ENCODE measurements around the gene CHRNA10.
A peak's percentile ranks its signal among the peaks of the same experiment; 100 is the strongest.

Gene CHRNA10

GRCh38 chr11:3671334-3672254, at the start of gene CHRNA10:
CHRNA10 (minus strand) TSS chr11:3671384; CDS start chr11:3671312, 72 bp downstream.
- TF ChIP-seq POLR2A (IDR thresholded peaks at IDR 0.05; ENCODE audit: low read length) = no peak
- no peak for DNase-seq

- DNase-seq = no peak
- no peak for TF ChIP-seq POLR2A (IDR thresholded peaks at IDR 0.05; ENCODE audit: low read length)
- no peak for TF ChIP-seq GATA1 (IDR thresholded peaks at IDR 0.05; ENCODE audit: low read depth, low read length)
Measured at GRCh38 chr11:3712274-3712673, 41.1 kb upstream of the CHRNA10 start.

GRCh38 chr11:3710485-3711259, 39.5 kb upstream of the CHRNA10 start:
- TF ChIP-seq GATA1 (IDR thresholded peaks at IDR 0.05; ENCODE audit: low read depth, low read length) (no peak), POLR2A (IDR thresholded peaks at IDR 0.05; ENCODE audit: low read length) (no peak)

GRCh38 chr11:3709977-3710376, 38.8 kb upstream of the CHRNA10 start:
- DNase-seq = no peak
- no peak for TF ChIP-seq POLR2A (IDR thresholded peaks at IDR 0.05; ENCODE audit: low read length)
- no peak for TF ChIP-seq GATA1 (IDR thresholded peaks at IDR 0.05; ENCODE audit: low read depth, low read length)

More at GRCh38 chr11:3710485-3711259, 39.5 kb upstream of the CHRNA10 start:
- DNase-seq = no peak

GRCh38 chr11:3707176-3707575, 36.0 kb upstream of the CHRNA10 start:
- no peak for DNase-seq
- TF ChIP-seq POLR2A (IDR thresholded peaks at IDR 0.05; ENCODE audit: low read length) (no peak), GATA1 (IDR thresholded peaks at IDR 0.05; ENCODE audit: low read depth, low read length) (no peak)

GRCh38 chr11:3703383-3703782, 32.2 kb upstream of the CHRNA10 start:
- TF ChIP-seq GATA1 (IDR thresholded peaks at IDR 0.05; ENCODE audit: low read depth, low read length) = no peak
- TF ChIP-seq POLR2A (IDR thresholded peaks at IDR 0.05; ENCODE audit: low read length) = no peak
- DNase-seq = no peak

GRCh38 chr11:3700910-3701309, 29.7 kb upstream of the CHRNA10 start:
- DNase-seq = no peak
- TF ChIP-seq GATA1 (IDR thresholded peaks at IDR 0.05; ENCODE audit: low read depth, low read length) = no peak
- no peak for TF ChIP-seq POLR2A (IDR thresholded peaks at IDR 0.05; ENCODE audit: low read length)

GRCh38 chr11:3700410-3700809, 29.2 kb upstream of the CHRNA10 start:
- TF ChIP-seq POLR2A (IDR thresholded peaks at IDR 0.05; ENCODE audit: low read length) (no peak), GATA1 (IDR thresholded peaks at IDR 0.05; ENCODE audit: low read depth, low read length) (no peak)
- no peak for DNase-seq

- DNase-seq = no peak
- TF ChIP-seq GATA1 (IDR thresholded peaks at IDR 0.05; ENCODE audit: low read depth, low read length) (no peak), POLR2A (IDR thresholded peaks at IDR 0.05; ENCODE audit: low read length) (no peak)
Measured at GRCh38 chr11:3686751-3687150, 15.6 kb upstream of the CHRNA10 start.

- DNase-seq = no peak
- TF ChIP-seq GATA1 (IDR thresholded peaks at IDR 0.05; ENCODE audit: low read depth, low read length) = no peak
- TF ChIP-seq POLR2A (IDR thresholded peaks at IDR 0.05; ENCODE audit: low read length) = no peak
Measured at GRCh38 chr11:3685923-3686322, 14.7 kb upstream of the CHRNA10 start.

GRCh38 chr11:3684819-3685172, 13.6 kb upstream of the CHRNA10 start:
- TF ChIP-seq POLR2A (IDR thresholded peaks at IDR 0.05; ENCODE audit: low read length) (no peak), GATA1 (IDR thresholded peaks at IDR 0.05; ENCODE audit: low read depth, low read length) (no peak)
- DNase-seq = peak; percentile 34 to 63

GRCh38 chr11:3684129-3684818, 13.1 kb upstream of the CHRNA10 start:
- no peak for DNase-seq
- TF ChIP-seq POLR2A (IDR thresholded peaks at IDR 0.05; ENCODE audit: low read length) (no peak), GATA1 (IDR thresholded peaks at IDR 0.05; ENCODE audit: low read depth, low read length) (no peak)

GRCh38 chr11:3683039-3683438, 11.9 kb upstream of the CHRNA10 start:
- DNase-seq = no peak
- TF ChIP-seq POLR2A (IDR thresholded peaks at IDR 0.05; ENCODE audit: low read length) (no peak), GATA1 (IDR thresholded peaks at IDR 0.05; ENCODE audit: low read depth, low read length) (no peak)

- no peak for DNase-seq
- TF ChIP-seq POLR2A (IDR thresholded peaks at IDR 0.05; ENCODE audit: low read length) (no peak), GATA1 (IDR thresholded peaks at IDR 0.05; ENCODE audit: low read depth, low read length) (no peak)
Measured at GRCh38 chr11:3679077-3679476, 7.9 kb upstream of the CHRNA10 start.

All from erythroblast (primary cell).